GM19238 (cell line): Measurements from ENCODE around the gene SMPDL3A.

Source experiments
- DNase-seq: peaks from one replicate; pipeline ENCODE4 v3.0.0; 2011; ENCODE audit warnings: low spot score; ENCODE audit not compliant: insufficient read length

SMPDL3A gene

DNA sequence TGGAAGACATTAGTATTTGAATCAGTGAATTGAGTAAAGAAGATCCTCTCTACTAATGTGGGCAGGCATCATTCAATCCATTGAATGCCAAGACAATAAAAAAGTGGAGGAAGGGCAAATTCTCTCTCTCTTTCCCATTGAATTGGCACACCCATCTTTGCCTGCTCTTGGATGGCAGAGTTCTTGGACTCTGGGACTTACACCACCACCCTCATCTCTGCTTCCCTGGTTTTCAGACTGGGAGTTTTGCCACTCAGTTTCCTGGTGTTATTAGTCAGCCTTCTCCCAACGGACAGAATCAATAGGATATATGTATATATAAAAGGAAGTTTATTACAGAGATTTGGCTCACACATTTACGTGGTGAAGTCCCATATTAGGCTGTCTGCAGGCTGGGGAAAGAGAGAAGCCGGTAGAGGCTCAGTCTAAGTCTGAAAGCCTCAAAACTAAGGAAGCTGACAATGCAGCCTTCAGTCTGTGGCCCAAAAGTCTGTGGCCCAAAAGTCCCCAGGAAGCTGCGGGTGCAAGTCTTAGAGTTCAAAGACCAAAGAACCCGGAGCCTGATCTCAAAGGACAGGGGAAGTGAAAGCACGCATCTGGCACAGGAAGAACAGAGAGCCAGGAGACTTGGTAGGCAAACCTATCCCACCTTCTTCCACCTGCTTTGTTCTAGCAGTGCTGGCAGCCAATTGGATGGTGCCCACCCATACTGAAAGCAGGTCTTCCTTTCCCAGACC lies 64.4 kb downstream of the SMPDL3A start:
- DNase-seq, result no peak
